Ectodermal cell (in vitro differentiated cells): Measurements from ENCODE around the gene ZNF304. TPM values are rescaled to one million over a fixed set of nuclear protein-coding genes. Genes with fewer than 3 reads are reported as not detected.

Source experiments
- H3K27ac ChIP-seq: 2 replicates; pipeline ENCODE4 v1.7.0; 2013; ENCODE audit warnings: mild to moderate bottlenecking, low read depth, low read length; ENCODE audit not compliant: insufficient read depth, poor library complexity, severe bottlenecking
- H3K27me3 ChIP-seq: 2 replicates; pipeline ENCODE4 v1.7.0; 2013; ENCODE audit warnings: mild to moderate bottlenecking, low read length; ENCODE audit not compliant: insufficient read depth, control insufficient read depth, poor library complexity, severe bottlenecking
- H3K36me3 ChIP-seq: one replicate; pipeline ENCODE4 v1.7.0; 2013; ENCODE audit warnings: low read length; ENCODE audit not compliant: control insufficient read depth, insufficient read depth
- H3K4me1 ChIP-seq: one replicate; pipeline ENCODE4 v1.7.0; 2013; ENCODE audit warnings: low read length; ENCODE audit not compliant: control insufficient read depth, insufficient read depth
- H3K4me3 ChIP-seq: 2 replicates; pipeline ENCODE4 v1.7.0; 2013; ENCODE audit warnings: low read depth, low read length, control low read depth; ENCODE audit not compliant: insufficient read depth
- H3K9me3 ChIP-seq: 2 replicates; pipeline ENCODE4 v1.7.0; 2013; ENCODE audit warnings: mild to moderate bottlenecking, low read length, moderate library complexity; ENCODE audit not compliant: control insufficient read depth
- WGBS, 2 experiments: methylation state at CpG; one replicate each; pipeline ENCODE4 v1.1.7; 2013; ENCODE audit warnings: missing lambda C conversion rate in 2 of 2; 5-methylcytosine and 5-hydroxymethylcytosine counted together
- polyA plus RNA-seq, 4 experiments: library from polyadenylated mRNA; stranded (reverse); fragments of 50-300 nt; gene quantifications; one replicate each; pipeline ENCODE4 v1.2.3, GENCODE V29; 2013

Gene ZNF304
- 10.3 TPM for polyA plus RNA-seq (2013, experiment 1 of 4)
- polyA plus RNA-seq (2013, experiment 2 of 4), result 10.9 TPM
- 9.0 TPM for polyA plus RNA-seq (2013, experiment 3 of 4)
- polyA plus RNA-seq (2013, experiment 4 of 4), result 9.5 TPM

DNA sequence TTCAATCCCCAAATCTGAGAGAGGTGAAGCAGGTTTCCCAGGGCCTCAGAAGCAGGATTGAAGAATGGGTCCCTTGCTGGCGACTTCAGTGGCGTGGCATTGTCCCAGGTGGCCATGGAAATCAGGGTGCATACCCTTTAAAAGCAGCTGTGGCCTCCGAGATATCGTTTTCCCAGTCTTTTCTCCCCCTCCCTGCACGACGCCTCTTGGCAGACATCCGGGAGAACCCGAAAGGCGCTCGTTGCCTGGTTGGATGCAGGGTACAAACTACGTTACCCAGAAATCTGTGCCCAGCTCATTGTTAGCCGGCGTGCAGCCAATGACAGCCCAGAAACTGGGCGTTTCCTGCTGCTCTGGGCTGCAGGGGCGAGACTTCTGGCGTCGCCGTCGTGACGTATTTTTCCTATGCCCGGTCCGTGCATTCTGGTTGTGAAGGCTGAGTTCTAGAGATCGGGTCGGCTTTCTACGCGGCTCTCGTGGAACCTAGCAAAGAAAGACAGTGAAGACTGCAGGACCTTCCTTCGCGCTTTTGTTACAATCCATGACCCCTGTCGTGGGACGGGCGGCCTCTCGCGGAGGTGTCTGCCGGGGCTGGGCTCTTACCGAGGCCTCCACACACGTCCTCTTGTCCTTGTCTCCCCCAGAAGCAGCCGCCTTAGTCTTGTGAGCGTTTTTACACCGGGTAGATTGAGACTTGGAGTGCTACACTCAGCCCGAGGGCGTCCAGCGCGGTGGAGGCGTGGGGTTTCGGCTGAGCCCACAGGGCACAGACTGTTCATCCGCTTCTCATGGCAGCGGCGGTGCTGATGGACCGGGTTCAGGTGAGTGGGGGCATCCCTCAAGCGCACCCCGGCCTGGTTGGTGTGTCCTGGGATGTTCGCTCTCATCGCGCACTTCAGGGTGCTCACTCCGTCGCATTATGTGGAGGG is at the start of gene ZNF304:
Gene ZNF304 (plus strand): TSS at position 395 of the 929 bp plus-strand sequence. CDS start 394 bp downstream, at position 789.
- Histone ChIP-seq H3K27ac (no peak within 1 kb of the TSS), H3K27me3 (no peaks in the 10 kb centered on the region)
- 1% methylated on average over 57 of the region's 57 CpGs for WGBS, 2 experiments

DNA sequence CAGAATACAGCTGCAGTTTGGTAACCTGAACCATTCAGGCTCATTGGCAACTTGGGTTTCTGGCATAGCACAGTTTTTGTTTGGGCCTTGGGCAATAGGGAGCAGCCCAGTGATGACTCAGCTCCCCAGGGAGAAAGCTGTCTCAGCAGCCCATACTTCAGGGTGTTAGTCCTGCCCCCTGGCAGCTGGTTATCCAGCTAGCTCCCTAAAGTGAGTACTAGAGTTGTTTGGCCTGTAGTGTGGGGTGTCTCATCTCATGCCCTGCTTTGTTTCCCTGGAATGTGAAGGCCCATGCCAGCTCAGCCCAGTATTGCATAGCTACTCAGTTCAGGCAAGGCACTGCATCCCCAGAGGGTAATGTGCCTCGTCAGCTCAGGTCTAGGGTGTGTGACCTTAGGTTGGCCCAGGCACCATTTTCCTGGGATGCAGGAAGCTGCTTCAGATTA is 49.0 kb upstream of the ZNF304 start:
- whole genome bisulfite sequencing, 2 experiments, result 91 to 94% methylated on average over 1 of the region's 1 CpG
- H3K4me1 ChIP-seq, result no peaks in the 10 kb centered on the region
- H3K27me3 ChIP-seq, result no peaks in the 10 kb centered on the region
- H3K9me3 ChIP-seq, result no peaks in the 10 kb centered on the region
- H3K36me3 ChIP-seq, result no peaks in the 10 kb centered on the region
- H3K4me3 ChIP-seq, result no peak overlapping the region
- no peak overlapping the region for H3K27ac ChIP-seq

More for the DNA sequence above, at the start of gene ZNF304:
- Histone ChIP-seq H3K4me1 (peaks cover 5% of the 10 kb centered on the region), H3K36me3 (peaks cover 9% of the 10 kb centered on the region), H3K4me3 (peak within 1 kb of the TSS; percentile 97), H3K9me3 (no peaks in the 10 kb centered on the region)

- H3K27me3 ChIP-seq, result no peaks in the 10 kb centered on the region
- H3K4me1 ChIP-seq, result no peaks in the 10 kb centered on the region
- no peaks in the 10 kb centered on the region for H3K9me3 ChIP-seq
- WGBS, 2 experiments, result 83 to 87% methylated on average over 7 of the region's 7 CpGs
- H3K36me3 ChIP-seq, result no peaks in the 10 kb centered on the region
- H3K4me3 ChIP-seq, result no peak overlapping the region
- no peak overlapping the region for H3K27ac ChIP-seq
Observed at GRCh38 chr19:57302727-57303401, 48.2 kb upstream of the ZNF304 start.

- 30 to 39% methylated on average over 1 of the region's 1 CpG for WGBS, 2 experiments
- no peak overlapping the region for H3K27ac ChIP-seq
Observed at GRCh38 chr19:57305056-57305455, 46.0 kb upstream of the ZNF304 start.

GRCh38 chr19:57308514-57308913 is 42.6 kb upstream of the ZNF304 start:
- H3K27me3 ChIP-seq, result peaks cover 9% of the 10 kb centered on the region
- no peaks in the 10 kb centered on the region for H3K36me3 ChIP-seq
- no peaks in the 10 kb centered on the region for H3K4me1 ChIP-seq
- no peak overlapping the region for H3K27ac ChIP-seq
- no peaks in the 10 kb centered on the region for H3K9me3 ChIP-seq
- no peak overlapping the region for H3K4me3 ChIP-seq

More at GRCh38 chr19:57305056-57305455, 46.0 kb upstream of the ZNF304 start:
- Histone ChIP-seq H3K36me3 (no peaks in the 10 kb centered on the region), H3K9me3 (no peaks in the 10 kb centered on the region), H3K4me1 (no peaks in the 10 kb centered on the region), H3K4me3 (no peak overlapping the region), H3K27me3 (no peaks in the 10 kb centered on the region)

- H3K27me3 ChIP-seq, result peaks cover 31% of the 10 kb centered on the region
- no peaks in the 10 kb centered on the region for H3K4me1 ChIP-seq
- no peaks in the 10 kb centered on the region for H3K36me3 ChIP-seq
- no peaks in the 10 kb centered on the region for H3K9me3 ChIP-seq
- H3K27ac ChIP-seq, result no peak overlapping the region
- 88 to 89% methylated on average over 2 of the region's 2 CpGs for WGBS, 2 experiments
- no peak overlapping the region for H3K4me3 ChIP-seq
Observed at GRCh38 chr19:57310792-57311191, 40.3 kb upstream of the ZNF304 start.

- WGBS, 2 experiments, result 81% methylated on average over 4 of the region's 4 CpGs
- Histone ChIP-seq H3K36me3 (no peaks in the 10 kb centered on the region), H3K27ac (no peak overlapping the region), H3K4me3 (no peak overlapping the region), H3K27me3 (peaks cover 61% of the 10 kb centered on the region), H3K4me1 (no peaks in the 10 kb centered on the region), H3K9me3 (no peaks in the 10 kb centered on the region)
Observed at GRCh38 chr19:57314146-57314545, 36.9 kb upstream of the ZNF304 start.

- 35 to 39% methylated on average over 29 of the region's 29 CpGs for WGBS, 2 experiments
- H3K36me3 ChIP-seq, result no peaks in the 10 kb centered on the region
- H3K4me3 ChIP-seq, result no peak overlapping the region
- H3K27ac ChIP-seq, result no peak overlapping the region
- peaks cover 61% of the 10 kb centered on the region for H3K27me3 ChIP-seq
- H3K4me1 ChIP-seq, result peaks cover 8% of the 10 kb centered on the region
- no peaks in the 10 kb centered on the region for H3K9me3 ChIP-seq
Observed at GRCh38 chr19:57317503-57317902, 33.6 kb upstream of the ZNF304 start.

- WGBS, 2 experiments, result 3 to 5% methylated on average over 1 of the region's 1 CpG
Observed at GRCh38 chr19:57319869-57320179, 31.2 kb upstream of the ZNF304 start.

More at GRCh38 chr19:57319869-57320179, 31.2 kb upstream of the ZNF304 start:
- H3K27me3 ChIP-seq, result peaks cover 39% of the 10 kb centered on the region
- peak overlapping the region; percentile 72 for H3K4me3 ChIP-seq
- peak overlapping the region; percentile 58 for H3K27ac ChIP-seq
- H3K4me1 ChIP-seq, result peaks cover 8% of the 10 kb centered on the region
- no peaks in the 10 kb centered on the region for H3K9me3 ChIP-seq
- H3K36me3 ChIP-seq, result peaks cover 11% of the 10 kb centered on the region
